ENCODE measurements around the gene MTF1.
"Not testable (repeated sequence)": the region's sequence is repeated elsewhere in the genome, so short reads cannot be mapped to it uniquely, and the experiment has no call there.

Gene MTF1

DNA sequence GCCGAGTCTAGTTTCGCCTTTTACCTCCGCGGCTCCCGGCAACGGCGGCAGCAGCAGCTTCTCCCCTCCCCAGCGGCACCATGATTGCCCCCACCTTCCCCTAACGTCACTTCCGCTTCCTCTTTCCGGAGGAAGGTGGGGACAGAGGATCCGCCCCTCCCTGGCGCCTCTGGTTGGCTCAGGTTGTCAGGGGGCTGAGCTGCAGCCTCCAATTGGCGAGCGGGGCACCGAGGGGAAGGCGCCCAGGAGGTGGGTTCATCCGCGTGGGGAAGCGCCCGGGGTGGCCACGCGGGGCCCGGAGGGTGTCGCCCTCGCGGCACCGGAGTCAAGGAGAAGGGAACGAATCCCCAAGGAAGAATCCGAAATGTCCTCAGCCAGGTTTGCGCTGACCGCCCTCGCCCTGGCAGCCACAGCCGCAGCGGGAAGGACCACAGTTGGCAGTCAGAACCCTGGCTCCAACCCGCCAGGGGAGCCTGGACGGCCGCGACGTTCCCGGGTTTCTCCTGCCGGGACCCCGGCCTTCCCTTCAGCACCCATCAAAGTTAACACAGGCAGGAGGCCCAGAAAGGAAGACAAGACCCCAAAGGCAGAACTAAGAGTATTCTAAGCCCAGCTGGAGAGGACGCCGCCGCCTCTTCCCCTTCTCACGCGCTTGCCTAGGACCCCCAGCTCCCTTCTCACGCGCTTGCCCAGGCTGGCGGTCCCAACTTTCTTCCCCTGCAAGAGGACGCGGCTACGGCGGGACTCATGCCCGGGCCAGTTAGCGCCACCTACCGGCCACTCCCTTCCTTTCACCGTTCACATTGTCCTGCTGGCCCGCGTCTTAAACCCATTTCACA lies at the start of gene MTF1:
MTF1 (minus strand) TSS at position 86 of the 839 bp plus-strand sequence. CDS start 1,934 bp downstream, outside the sequence.
- peak; percentile 96 for DNase-seq

- not testable (repeated sequence) for DNase-seq
These were observed 49.1 kb upstream of the MTF1 start for GRCh38 chr1:37908531-37908930.

GRCh38 chr1:37907416-37908125 lies 48.2 kb upstream of the MTF1 start:
- not testable (repeated sequence) for DNase-seq

DNA sequence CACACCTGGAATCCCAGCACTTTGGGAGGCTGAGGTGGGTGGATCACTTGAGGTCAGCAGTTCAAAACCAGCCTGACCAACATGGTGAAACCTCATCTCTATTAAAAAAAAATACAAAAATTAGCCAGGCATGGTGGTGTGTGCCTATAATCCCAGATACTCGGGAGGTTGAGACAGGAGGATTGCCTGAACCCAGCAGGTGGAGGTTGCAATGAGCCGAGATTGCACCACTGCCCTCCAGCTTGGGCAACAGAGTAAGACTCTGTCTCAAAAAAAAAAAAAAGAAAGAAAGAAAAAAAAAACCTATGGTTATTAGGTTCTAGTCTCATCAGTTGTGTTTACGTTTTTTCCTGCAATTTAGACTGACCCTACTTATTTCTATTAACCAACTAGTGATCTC lies 47.2 kb upstream of the MTF1 start:
- not testable (repeated sequence) for DNase-seq

GRCh38 chr1:37905727-37906126 lies 46.3 kb upstream of the MTF1 start:
- no peak for DNase-seq

DNA sequence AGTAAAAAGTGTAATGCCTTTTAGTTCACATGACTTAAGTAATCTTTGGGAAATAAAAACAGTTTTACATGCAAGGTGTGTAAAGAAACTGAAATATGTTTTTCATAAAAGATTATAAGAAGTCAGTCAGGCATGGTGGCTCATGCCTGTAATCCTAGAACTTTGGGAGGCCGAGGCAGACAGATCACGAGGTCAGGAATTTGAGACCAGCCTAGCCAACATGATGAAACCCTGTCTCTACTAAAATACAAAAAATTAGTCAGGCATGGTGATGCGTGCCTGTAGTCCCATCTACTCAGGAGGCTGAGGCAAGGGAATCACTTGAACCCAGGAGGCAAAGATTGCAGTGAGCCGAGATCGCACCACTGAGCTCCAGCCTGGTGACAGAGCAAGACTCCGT lies 44.5 kb upstream of the MTF1 start:
- DNase-seq = not testable (repeated sequence)

- DNase-seq = no peak
These were observed 43.6 kb upstream of the MTF1 start for GRCh38 chr1:37902983-37903382.

GRCh38 chr1:37901893-37902225 lies 42.5 kb upstream of the MTF1 start:
- no peak for DNase-seq

GRCh38 chr1:37901191-37901892 lies 42.0 kb upstream of the MTF1 start:
- DNase-seq = no peak

DNA sequence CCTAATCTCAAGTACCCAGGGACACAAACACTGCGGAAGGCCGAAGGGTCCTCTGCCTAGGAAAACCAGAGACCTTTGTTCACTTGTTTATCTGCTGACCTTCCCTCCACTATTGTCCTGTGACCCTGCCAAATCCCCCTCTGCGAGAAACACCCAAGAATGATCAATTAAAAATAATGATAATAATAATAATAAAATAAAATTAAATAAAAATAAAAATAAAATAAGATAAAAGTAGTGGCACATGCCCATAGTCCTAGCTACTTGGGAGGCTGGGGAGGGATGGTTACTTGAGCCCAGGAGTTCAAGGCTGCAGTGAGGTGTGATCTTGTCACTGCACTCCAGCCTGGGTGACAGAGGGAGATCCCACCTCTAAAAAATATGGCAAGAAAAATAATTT lies 38.2 kb upstream of the MTF1 start:
- not testable (repeated sequence) for DNase-seq

DNA sequence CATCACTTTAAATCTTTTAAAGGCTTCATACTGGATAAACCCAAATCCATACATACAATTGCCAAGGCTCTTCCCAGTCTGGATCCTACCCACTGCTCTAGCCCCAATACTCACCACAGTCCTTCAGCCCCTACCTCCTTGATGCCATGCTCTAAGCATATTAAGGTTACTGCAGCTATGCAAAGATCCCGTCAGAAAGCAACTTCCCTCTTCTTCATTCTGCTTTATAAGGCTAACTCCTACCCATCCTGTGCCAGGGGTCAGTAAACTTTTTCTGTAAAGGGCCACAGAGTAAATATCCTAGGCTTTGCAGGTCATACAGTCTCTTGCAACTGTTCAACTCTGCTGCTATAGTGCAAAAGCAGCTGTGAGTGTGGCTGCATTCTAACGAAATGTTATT lies 34.3 kb upstream of the MTF1 start:
- DNase-seq = no peak

GRCh38 chr1:37892151-37893047 lies 33.0 kb upstream of the MTF1 start:
- DNase-seq = no peak

DNA sequence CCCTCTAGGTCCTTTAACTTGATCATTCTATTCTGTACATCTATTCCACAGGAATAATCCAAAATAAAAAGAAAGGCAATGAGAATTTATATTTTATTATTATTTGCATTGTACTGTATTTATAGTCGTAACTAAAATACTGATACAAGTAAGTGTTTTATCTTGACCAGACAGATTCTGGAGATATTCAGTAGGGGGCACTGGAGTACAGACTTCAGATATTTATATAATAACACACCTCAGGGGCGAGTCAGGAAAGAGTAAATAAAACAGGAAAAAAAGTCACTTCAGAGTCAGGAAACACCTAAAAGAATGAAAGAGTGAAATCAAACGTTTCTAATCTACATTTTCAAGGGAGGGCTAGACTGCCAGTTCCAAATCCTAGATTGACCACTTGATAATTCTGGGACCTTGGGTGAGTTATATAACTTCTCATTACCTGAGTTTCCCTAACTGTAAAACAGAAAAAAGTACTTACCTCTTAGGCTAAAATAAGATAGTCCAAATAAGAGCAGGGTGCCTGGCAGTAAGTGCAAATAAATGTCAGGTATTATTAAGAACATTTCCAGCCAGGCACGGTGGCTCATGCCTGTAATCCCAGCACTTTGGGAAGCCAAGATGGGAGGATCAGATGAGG lies 31.1 kb upstream of the MTF1 start:
- peak; percentile 61 for DNase-seq

- DNase-seq = no peak
These were observed 28.8 kb upstream of the MTF1 start for GRCh38 chr1:37888022-37888700.

GRCh38 chr1:37884145-37884544 lies 24.8 kb upstream of the MTF1 start:
- no peak for DNase-seq

GRCh38 chr1:37883671-37884070 lies 24.3 kb upstream of the MTF1 start:
- no peak for DNase-seq

- DNase-seq = no peak
These were observed 20.5 kb upstream of the MTF1 start for GRCh38 chr1:37879865-37880264.

- no peak for DNase-seq
These were observed 18.7 kb upstream of the MTF1 start for GRCh38 chr1:37878071-37878470.

- DNase-seq = no peak
These were observed 16.4 kb upstream of the MTF1 start for GRCh38 chr1:37875833-37876232.

DNA sequence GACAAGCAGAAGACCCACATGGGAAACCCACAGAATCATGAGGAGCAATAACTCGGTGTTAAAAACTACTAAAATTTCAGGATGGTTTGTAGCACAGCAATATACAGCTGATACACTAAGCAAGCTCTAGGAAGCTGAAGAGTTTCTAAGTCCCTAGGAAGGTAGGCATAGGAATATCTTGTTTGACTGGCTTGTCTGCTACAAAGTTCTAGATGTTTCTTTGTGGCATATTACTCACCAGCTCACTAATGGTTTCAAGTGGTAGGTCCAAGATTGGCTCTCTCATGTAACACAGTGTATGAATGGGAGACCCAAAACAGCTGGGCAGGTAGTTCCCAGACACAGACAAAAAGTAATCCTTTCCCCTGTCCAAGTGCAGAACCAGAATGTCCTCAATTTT lies 13.3 kb upstream of the MTF1 start:
- DNase-seq = no peak

- DNase-seq = no peak
These were observed 9.1 kb upstream of the MTF1 start for GRCh38 chr1:37868466-37868865.

DNA sequence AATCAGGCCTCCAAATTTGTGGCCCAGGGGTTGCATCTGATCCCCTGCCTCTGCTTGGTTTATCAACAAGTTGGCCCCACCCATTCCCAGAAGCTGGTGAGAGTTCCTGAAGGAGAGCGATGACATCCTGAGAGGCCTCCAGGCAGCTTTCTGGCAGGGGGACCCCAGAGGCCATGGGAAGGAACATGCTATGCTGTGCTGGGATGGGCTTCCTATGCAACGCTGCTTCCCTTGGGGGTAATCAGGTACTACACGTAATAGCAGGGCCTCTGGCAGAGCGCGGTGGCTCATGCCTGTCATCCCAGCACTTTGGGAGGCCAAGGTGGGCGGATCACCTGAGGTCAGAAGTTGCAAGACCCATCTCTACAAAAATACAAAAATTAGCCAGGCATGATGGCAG lies 8.4 kb upstream of the MTF1 start:
- DNase-seq = no peak
